Sigmoid colon (tissue), 7 donors: ENCODE data around the gene ADAMTS12. TPM values are rescaled to one million over a fixed set of nuclear protein-coding genes. Genes with fewer than 3 reads are reported as not detected.

Experiments
- DNase-seq: peaks from one replicate; pipeline ENCODE4 v3.0.0-alpha.2; 2019
- H3K27ac ChIP-seq, 4 donors: fragments of 200-600 bp; sonication (generic); one replicate each; pipeline ENCODE4 v1.5.1; 2016 to 2019; ENCODE audit warnings: mild to moderate bottlenecking in 1 of 4
- H3K27me3 ChIP-seq, 3 donors: fragments of 200-600 bp; sonication (generic); one replicate each; pipeline ENCODE4 v1.5.1; 2019; ENCODE audit warnings: mild to moderate bottlenecking in 1 of 3
- H3K36me3 ChIP-seq, 4 donors: fragments of 200-600 bp; sonication (generic); one replicate each; pipeline ENCODE4 v1.5.1; 2016 to 2019
- H3K4me1 ChIP-seq, 4 donors: fragments of 200-600 bp; sonication (generic); one replicate each; pipeline ENCODE4 v1.5.1; 2017 to 2019
- H3K4me3 ChIP-seq, 4 donors: fragments of 200-600 bp; sonication (generic); one replicate each; pipeline ENCODE4 v1.5.1; 2017 to 2019; ENCODE audit warnings: mild to moderate bottlenecking in 2 of 4, moderate library complexity in 1 of 4
- H3K9me3 ChIP-seq, 4 donors: fragments of 200-600 bp in 3 of 4; sonication (generic) in 3 of 4; one replicate each; pipeline versions ENCODE4 v1.5.1 to v1.6.1; 2013 to 2019
- EP300 ChIP-seq, 4 donors: sonication (generic); formaldehyde crosslinking; IDR thresholded peaks; one replicate each; pipeline ENCODE4 v1.6.1; 2017; ENCODE audit warnings: antibody characterized with exemption in 4 of 4
- POLR2A ChIP-seq, 2 donors: fragments of 450-650 bp; IDR thresholded peaks; one replicate each; pipeline ENCODE4 v1.6.1; 2016; ENCODE audit warnings: antibody characterized with exemption in 2 of 2, mild to moderate bottlenecking in 2 of 2, moderate library complexity in 2 of 2
- POLR2AphosphoS5 ChIP-seq, 4 donors: sonication (generic); formaldehyde crosslinking; IDR thresholded peaks; one replicate each; pipeline ENCODE4 v1.6.1; 2017; ENCODE audit warnings: antibody characterized with exemption in 4 of 4
- WGBS, 2 donors: extraction: QIAGEN DNeasy Blood & Tissue Kit; methylation state at CpG; one replicate each; pipeline ENCODE4 v1.1.7; 2013; 5-methylcytosine and 5-hydroxymethylcytosine counted together
- intact Hi-C: fragments of 100-400 bp; cut with DNase I; formaldehyde crosslinking; loops from one replicate; pipeline ENCODE4 v1.15.1; 2023
- polyA plus RNA-seq, 3 donors: library from polyadenylated mRNA; stranded (reverse); fragments of 200-250 nt; gene quantifications; one replicate each; pipeline ENCODE4 v1.2.3, GENCODE V29; 2013
- total RNA-seq, 4 donors: library from RNA; depleted of rRNA; stranded (reverse); fragments of >200 nt; gene quantifications; one replicate each; pipeline ENCODE4 v1.1.0, GENCODE V29; 2016
- TF ChIP-seq, protein P1 (sequence below), 4 experiments: fragments of 450-650 bp in 3 of 4; fragments of 200-600 bp in 1 of 4; IDR thresholded peaks; one replicate each; pipeline ENCODE4 v1.5.1; 2016 to 2019; ENCODE audit warnings: antibody characterized with exemption in 4 of 4, mild to moderate bottlenecking in 3 of 4, moderate library complexity in 2 of 4
- donor health status: healthy with polysubstance abuse.
- donor health status: Bipolar disorder and iron deficiency.
- donor health status: healthy.

Gene ADAMTS12
- total and polyA plus RNA-seq, 7 donors: 0.42 to 5.4 (median 2.7) TPM; not detected in 1

DNA sequence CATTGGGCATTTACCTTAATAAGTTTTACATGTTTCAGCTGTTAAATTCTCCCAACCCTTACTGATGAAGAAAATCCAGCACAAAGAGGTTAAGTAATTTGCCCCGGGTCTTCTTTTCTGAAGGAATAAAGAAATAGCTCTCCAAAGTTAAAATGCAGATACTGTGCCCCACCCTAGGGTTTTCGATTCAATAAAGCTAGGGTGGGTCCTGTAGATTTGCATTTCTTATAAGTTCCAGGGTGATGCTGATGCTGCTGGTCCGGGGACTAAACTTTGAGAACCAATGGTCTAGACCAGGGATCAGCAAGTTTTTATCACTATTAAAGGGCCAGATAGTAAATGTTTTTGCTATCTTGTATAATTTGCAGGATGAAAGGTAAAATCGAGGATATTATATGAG, 156.7 kb downstream of the ADAMTS12 start:
- Histone ChIP-seq H3K36me3 (no peaks in the 10 kb centered on the region), H3K27ac (no peak overlapping the region), H3K4me3 (no peak overlapping the region), H3K4me1 (peaks cover 0 to 14% (median 0%) of the 10 kb centered on the region in 4 donors), H3K9me3 (no peaks in the 10 kb centered on the region), H3K27me3 (no peaks in the 10 kb centered on the region)
- 60 to 79% methylated on average over 4 of the region's 4 CpGs for WGBS, 2 donors
- intact Hi-C loops: no loop called here
- TF ChIP-seq POLR2AphosphoS5 (IDR thresholded peaks at IDR 0.05): no peak
- no peak for TF ChIP-seq EP300 (IDR thresholded peaks at IDR 0.05)
- TF ChIP-seq, protein P1, sequence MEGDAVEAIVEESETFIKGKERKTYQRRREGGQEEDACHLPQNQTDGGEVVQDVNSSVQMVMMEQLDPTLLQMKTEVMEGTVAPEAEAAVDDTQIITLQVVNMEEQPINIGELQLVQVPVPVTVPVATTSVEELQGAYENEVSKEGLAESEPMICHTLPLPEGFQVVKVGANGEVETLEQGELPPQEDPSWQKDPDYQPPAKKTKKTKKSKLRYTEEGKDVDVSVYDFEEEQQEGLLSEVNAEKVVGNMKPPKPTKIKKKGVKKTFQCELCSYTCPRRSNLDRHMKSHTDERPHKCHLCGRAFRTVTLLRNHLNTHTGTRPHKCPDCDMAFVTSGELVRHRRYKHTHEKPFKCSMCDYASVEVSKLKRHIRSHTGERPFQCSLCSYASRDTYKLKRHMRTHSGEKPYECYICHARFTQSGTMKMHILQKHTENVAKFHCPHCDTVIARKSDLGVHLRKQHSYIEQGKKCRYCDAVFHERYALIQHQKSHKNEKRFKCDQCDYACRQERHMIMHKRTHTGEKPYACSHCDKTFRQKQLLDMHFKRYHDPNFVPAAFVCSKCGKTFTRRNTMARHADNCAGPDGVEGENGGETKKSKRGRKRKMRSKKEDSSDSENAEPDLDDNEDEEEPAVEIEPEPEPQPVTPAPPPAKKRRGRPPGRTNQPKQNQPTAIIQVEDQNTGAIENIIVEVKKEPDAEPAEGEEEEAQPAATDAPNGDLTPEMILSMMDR (IDR thresholded peaks at IDR 0.05): no peak
- TF ChIP-seq POLR2A (IDR thresholded peaks at IDR 0.05): no peak
- DNase-seq: no peak

DNA sequence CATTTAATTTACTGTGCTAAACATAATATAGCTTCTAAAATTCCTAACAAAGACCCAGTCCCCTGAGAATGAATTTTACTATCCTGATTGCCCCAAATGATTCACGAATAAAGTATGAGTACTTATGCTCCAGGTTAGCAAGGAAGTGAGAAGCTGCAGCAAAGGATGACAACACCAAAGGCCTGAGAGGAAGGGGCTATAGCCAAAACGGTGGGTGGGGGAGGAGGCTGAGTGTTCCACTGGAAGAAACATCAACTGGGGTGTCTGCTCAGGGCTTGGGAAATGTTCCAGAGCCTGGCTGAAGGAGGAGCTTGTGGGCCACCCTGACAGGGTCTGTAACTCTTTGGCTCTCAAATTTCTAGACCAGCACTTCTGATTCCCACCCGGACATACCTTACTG, 157.3 kb downstream of the ADAMTS12 start:
- 32 to 51% methylated on average over 3 of the region's 3 CpGs for WGBS, 2 donors
- Histone ChIP-seq H3K4me3 (no peak overlapping the region), H3K4me1 (peaks cover 0 to 14% (median 0%) of the 10 kb centered on the region in 4 donors), H3K36me3 (no peaks in the 10 kb centered on the region), H3K27me3 (no peaks in the 10 kb centered on the region), H3K9me3 (no peaks in the 10 kb centered on the region), H3K27ac (no peak overlapping the region)
- TF ChIP-seq POLR2A (IDR thresholded peaks at IDR 0.05): no peak
- TF ChIP-seq EP300 (IDR thresholded peaks at IDR 0.05): no peak
- TF ChIP-seq, protein P1 (IDR thresholded peaks at IDR 0.05): no peak
- no peak for TF ChIP-seq POLR2AphosphoS5 (IDR thresholded peaks at IDR 0.05)
- DNase-seq: no peak
- intact Hi-C loops: no loop called here

DNA sequence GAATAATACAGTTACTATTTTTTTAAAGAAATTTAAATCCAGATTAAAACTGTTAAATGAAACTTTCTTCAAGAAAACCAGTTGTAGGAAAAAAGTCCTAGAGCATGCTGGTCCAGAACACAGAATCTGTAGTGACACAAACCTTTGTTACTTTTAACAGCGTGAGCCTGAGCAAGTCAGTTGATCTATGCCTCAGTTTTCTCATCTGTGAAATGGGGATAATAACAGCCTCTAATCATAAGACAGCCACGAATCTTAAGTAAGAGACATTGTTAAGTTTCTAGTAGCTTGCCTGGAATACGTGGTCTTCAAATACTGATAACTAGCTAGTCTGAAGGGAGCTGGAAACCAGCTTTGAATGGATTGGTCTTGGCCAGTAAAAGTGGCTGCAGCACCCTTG, 158.6 kb downstream of the ADAMTS12 start:
- intact Hi-C loops: no loop called here
- Histone ChIP-seq H3K36me3 (no peaks in the 10 kb centered on the region), H3K27ac (no peak overlapping the region), H3K4me1 (peaks cover 0 to 14% (median 0%) of the 10 kb centered on the region in 4 donors), H3K9me3 (no peaks in the 10 kb centered on the region), H3K4me3 (no peak overlapping the region), H3K27me3 (no peaks in the 10 kb centered on the region)
- 86 to 88% methylated on average over 3 of the region's 3 CpGs for WGBS, 2 donors
- no peak for TF ChIP-seq POLR2A (IDR thresholded peaks at IDR 0.05)
- TF ChIP-seq, protein P1 (IDR thresholded peaks at IDR 0.05): no peak
- no peak for TF ChIP-seq POLR2AphosphoS5 (IDR thresholded peaks at IDR 0.05)
- TF ChIP-seq EP300 (IDR thresholded peaks at IDR 0.05): no peak
- DNase-seq: no peak

DNA sequence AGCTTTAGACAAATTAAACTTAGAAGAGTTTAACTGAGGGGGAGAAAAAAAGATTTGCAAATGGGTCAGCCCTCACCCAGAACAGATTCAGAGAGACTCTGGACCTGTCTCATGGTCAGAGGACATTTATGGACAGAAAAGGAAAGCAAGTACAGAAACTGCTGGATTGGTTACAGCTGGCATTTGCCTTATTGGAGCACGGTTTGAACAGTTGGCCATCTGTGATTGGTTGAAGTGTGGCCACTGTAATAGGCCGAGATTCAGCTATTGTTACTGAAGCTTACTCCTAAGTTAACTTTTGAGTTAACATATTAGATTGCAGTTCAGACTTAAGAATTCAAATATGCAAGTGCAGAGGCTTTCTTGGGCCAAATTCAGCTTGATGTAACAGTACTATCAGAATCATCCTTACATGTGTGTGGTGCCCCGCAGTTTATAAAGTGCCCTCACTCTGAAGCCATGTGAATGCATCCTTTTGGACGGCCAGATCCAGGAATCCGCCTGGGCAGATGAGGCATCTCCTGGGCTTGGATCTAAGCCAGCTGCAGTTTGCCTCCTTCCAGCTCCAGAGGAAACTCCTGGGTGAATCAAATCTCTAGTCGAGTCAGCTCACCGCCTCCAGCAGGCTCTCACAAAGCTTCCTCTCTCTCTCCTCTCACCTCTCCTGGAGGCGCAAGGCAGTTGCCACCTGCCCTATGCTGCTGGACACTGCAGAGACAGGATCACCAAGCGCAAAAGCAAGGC, 165.2 kb downstream of the ADAMTS12 start:
- H3K9me3 ChIP-seq: no peaks in the 10 kb centered on the region
- DNase-seq: no peak
- no peak overlapping the region for H3K27ac ChIP-seq
- WGBS, 2 donors: 82% methylated on average over 9 of the region's 9 CpGs
- TF ChIP-seq POLR2AphosphoS5 (IDR thresholded peaks at IDR 0.05) (no peak), POLR2A (IDR thresholded peaks at IDR 0.05) (no peak), EP300 (IDR thresholded peaks at IDR 0.05) (no peak)
- TF ChIP-seq, protein P1 (IDR thresholded peaks at IDR 0.05): no peak
- H3K4me3 ChIP-seq: no peak overlapping the region
- no peaks in the 10 kb centered on the region for H3K27me3 ChIP-seq
- no peaks in the 10 kb centered on the region for H3K36me3 ChIP-seq
- H3K4me1 ChIP-seq: peaks cover 0 to 11% (median 2%) of the 10 kb centered on the region in 4 donors
- intact Hi-C loops: no loop called here
